KBM-7 (cell line): ENCODE data around the gene IRAK1BP1.
"Not testable (repeated sequence)": the region's sequence is repeated elsewhere in the genome, so short reads cannot be mapped to it uniquely, and the experiment has no call there.

ENCODE experiments used
- DNase-seq: peaks from one replicate; pipeline ENCODE4 v3.0.0-alpha.2; 2015
- in situ Hi-C: fragments of 300-500 bp; cut with MboI; formaldehyde crosslinking; loops from 2 replicates; pipeline ENCODE4 v1.14.3; 2020; ENCODE audit warnings: low sequenced_read_pairs, low pct_unique_long_range_greater_than_20kb, mixed read lengths

The IRAK1BP1 gene

GRCh38 chr6:78867370-78868040 lies at the start of gene IRAK1BP1:
Gene IRAK1BP1 (plus strand): TSS chr6:78867551. CDS start chr6:78867577, 26 bp downstream.
- peak; percentile 91 for DNase-seq
- in situ Hi-C loops, result no loop called here

- no peak for DNase-seq
- in situ Hi-C loops, result no loop called here
Measured at GRCh38 chr6:78824045-78824444, 43.3 kb upstream of the IRAK1BP1 start.

GRCh38 chr6:78829407-78829806 lies 37.9 kb upstream of the IRAK1BP1 start:
- in situ Hi-C loops, result no loop called here
- no peak for DNase-seq

- in situ Hi-C loops, result no loop called here
- no peak for DNase-seq
Measured at GRCh38 chr6:78830805-78831204, 36.5 kb upstream of the IRAK1BP1 start.

GRCh38 chr6:78831492-78831891 lies 35.9 kb upstream of the IRAK1BP1 start:
- no peak for DNase-seq
- in situ Hi-C loops, result no loop called here

- in situ Hi-C loops, result no loop called here
- no peak for DNase-seq
Measured at GRCh38 chr6:78832091-78832808, 35.1 kb upstream of the IRAK1BP1 start.

GRCh38 chr6:78835817-78836216 lies 31.5 kb upstream of the IRAK1BP1 start:
- DNase-seq, result no peak
- in situ Hi-C loops, result no loop called here

GRCh38 chr6:78836598-78836997 lies 30.8 kb upstream of the IRAK1BP1 start:
- in situ Hi-C loops, result no loop called here
- no peak for DNase-seq

- DNase-seq, result no peak
- in situ Hi-C loops, result no loop called here
Measured at GRCh38 chr6:78841111-78841510, 26.2 kb upstream of the IRAK1BP1 start.

- in situ Hi-C loops, result no loop called here
- DNase-seq, result no peak
Measured at GRCh38 chr6:78842953-78843352, 24.4 kb upstream of the IRAK1BP1 start.

- in situ Hi-C loops, result no loop called here
- DNase-seq, result no peak
Measured at GRCh38 chr6:78844899-78845298, 22.5 kb upstream of the IRAK1BP1 start.

GRCh38 chr6:78845567-78845966 lies 21.8 kb upstream of the IRAK1BP1 start:
- in situ Hi-C loops, result no loop called here
- no peak for DNase-seq

GRCh38 chr6:78850621-78851020 lies 16.7 kb upstream of the IRAK1BP1 start:
- in situ Hi-C loops, result no loop called here
- no peak for DNase-seq

- in situ Hi-C loops, result no loop called here
- no peak for DNase-seq
Measured at GRCh38 chr6:78851156-78851555, 16.2 kb upstream of the IRAK1BP1 start.

- in situ Hi-C loops, result no loop called here
Measured at GRCh38 chr6:78854546-78854945, 12.8 kb upstream of the IRAK1BP1 start.

GRCh38 chr6:78858339-78858938 lies 8.9 kb upstream of the IRAK1BP1 start:
- in situ Hi-C loops, DNase-seq: not testable (repeated sequence)

More at GRCh38 chr6:78854546-78854945, 12.8 kb upstream of the IRAK1BP1 start:
- DNase-seq, result no peak

GRCh38 chr6:78861509-78861908 lies 5.8 kb upstream of the IRAK1BP1 start:
- in situ Hi-C loops, result no loop called here
- DNase-seq, result no peak

GRCh38 chr6:78863576-78863975 lies 3.8 kb upstream of the IRAK1BP1 start:
- no peak for DNase-seq
- in situ Hi-C loops, result no loop called here

GRCh38 chr6:78864957-78865356 lies 2.4 kb upstream of the IRAK1BP1 start:
- DNase-seq, result no peak
- in situ Hi-C loops, result no loop called here

GRCh38 chr6:78867020-78867369 lies 356 bp upstream of the IRAK1BP1 start:
- in situ Hi-C loops, result no loop called here
- no peak for DNase-seq
